ENCODE measurements around the gene NAPA.

NAPA gene

DNA sequence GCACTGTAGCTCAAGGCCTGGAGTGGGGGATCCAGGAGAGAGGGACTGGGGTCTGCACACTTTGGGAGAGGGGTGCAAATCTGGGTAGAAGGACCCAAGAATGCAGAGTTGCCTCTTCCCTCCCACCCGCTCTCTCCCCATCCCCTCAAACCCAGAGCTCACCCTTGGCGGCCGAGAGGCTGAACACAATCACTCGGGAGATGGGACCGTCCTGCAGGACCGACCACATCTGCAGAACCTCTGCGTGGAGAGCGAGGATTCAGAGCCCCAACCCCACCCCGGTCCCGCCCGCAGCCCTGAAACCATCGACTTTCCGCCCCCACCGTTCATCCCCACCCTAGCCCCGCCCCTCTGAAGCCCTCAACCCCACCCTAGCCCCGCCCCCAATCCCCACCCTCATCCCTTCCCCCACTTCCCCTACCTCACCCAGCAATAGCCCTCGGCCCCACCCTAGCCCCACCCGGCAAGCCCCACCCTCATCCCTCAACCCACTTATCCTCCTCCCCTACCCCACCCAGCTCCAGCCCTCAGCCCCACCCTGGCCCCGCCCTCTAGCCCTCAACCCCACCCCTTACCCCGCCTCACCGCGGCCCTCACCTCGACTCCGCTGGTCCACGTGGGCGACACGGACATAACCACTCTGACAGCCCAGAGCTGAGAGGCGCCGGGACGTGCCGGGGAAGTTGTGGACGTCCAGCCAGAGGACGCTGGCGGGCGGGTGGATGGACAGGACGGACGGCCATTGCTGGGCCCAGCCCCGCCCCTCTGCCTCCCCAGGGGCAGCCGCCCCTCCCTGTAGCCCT, 35.0 kb downstream of the NAPA start:
- no peak overlapping the region for H3K4me3 ChIP-seq (ENCODE audit: low read depth, low read length)
- no peak for TF ChIP-seq CTCF (IDR thresholded peaks at IDR 0.05; ENCODE audit: borderline replicate concordance, insufficient read depth, low read depth, low read length)

- TF ChIP-seq CTCF (IDR thresholded peaks at IDR 0.05; ENCODE audit: borderline replicate concordance, insufficient read depth, low read depth, low read length), result no peak
- no peak overlapping the region for H3K4me3 ChIP-seq (ENCODE audit: low read depth, low read length)
Observed at GRCh38 chr19:47476438-47476972, 38.4 kb downstream of the NAPA start.

GRCh38 chr19:47475465-47475864, 39.4 kb downstream of the NAPA start:
- no peak for TF ChIP-seq CTCF (IDR thresholded peaks at IDR 0.05; ENCODE audit: borderline replicate concordance, insufficient read depth, low read depth, low read length)
- no peak overlapping the region for H3K4me3 ChIP-seq (ENCODE audit: low read depth, low read length)

GRCh38 chr19:47473336-47473735, 41.5 kb downstream of the NAPA start:
- TF ChIP-seq CTCF (IDR thresholded peaks at IDR 0.05; ENCODE audit: borderline replicate concordance, insufficient read depth, low read depth, low read length), result no peak
- H3K4me3 ChIP-seq (ENCODE audit: low read depth, low read length), result no peak overlapping the region

GRCh38 chr19:47471733-47472457, 43.0 kb downstream of the NAPA start, which contains the start of gene SLC8A2:
Gene SLC8A2, minus strand, starts transcription at chr19:47471893. Its CDS starts 5,490 bp downstream, at chr19:47466403.
- no peak for TF ChIP-seq CTCF (IDR thresholded peaks at IDR 0.05; ENCODE audit: borderline replicate concordance, insufficient read depth, low read depth, low read length)
- H3K4me3 ChIP-seq (ENCODE audit: low read depth, low read length), result no peak within 1 kb of the TSS

DNA sequence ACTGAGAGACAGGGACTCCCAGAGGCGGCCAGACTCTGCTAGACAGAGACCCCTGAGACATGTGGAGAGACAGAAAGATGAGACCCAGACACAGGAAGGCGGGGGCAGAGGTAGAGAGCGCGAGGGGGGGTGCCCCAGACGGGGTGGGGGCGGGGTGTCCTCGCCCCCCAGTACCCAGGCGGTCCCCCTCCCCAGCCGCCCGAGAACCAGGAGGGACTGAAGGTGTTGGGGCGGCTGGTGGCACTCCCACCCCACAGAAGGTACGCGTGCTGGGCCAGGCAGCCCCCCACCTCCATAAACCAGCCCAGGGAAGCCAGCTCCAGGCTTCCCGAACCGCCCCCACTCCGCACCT, 43.5 kb downstream of the NAPA start:
- no peak for TF ChIP-seq CTCF (IDR thresholded peaks at IDR 0.05; ENCODE audit: borderline replicate concordance, insufficient read depth, low read depth, low read length)
- H3K4me3 ChIP-seq (ENCODE audit: low read depth, low read length), result no peak overlapping the region
